H54 (cell line): ENCODE measurements around the gene UNC5C.

Experiments used
- DNase-seq: peaks from one replicate; pipeline ENCODE4 v3.0.0; 2011; ENCODE audit warnings: low spot score, mixed read lengths; ENCODE audit not compliant: insufficient read length
- FAIRE-seq: peaks from 3 replicates; lab custom pipeline; 2011; peaks lifted over from hg19 to GRCh38; lab: Jason Lieb, UNC
- POLR2A ChIP-seq: IDR thresholded peaks from 2 replicates; pipeline ENCODE4 v1.6.1; 2011; ENCODE audit warnings: low read depth, mild to moderate bottlenecking, low read length

The UNC5C gene

GRCh38 chr4:95317085-95317793 is 231.5 kb downstream of the UNC5C start:
- no peak for TF ChIP-seq POLR2A
- FAIRE-seq (no peak), DNase-seq (no peak)

GRCh38 chr4:95314573-95314972 is 234.2 kb downstream of the UNC5C start:
- DNase-seq, result no peak
- FAIRE-seq, result no peak
- TF ChIP-seq POLR2A, result no peak

- FAIRE-seq (no peak), DNase-seq (no peak)
- TF ChIP-seq POLR2A, result no peak
Measured at GRCh38 chr4:95304898-95305297, 243.9 kb downstream of the UNC5C start.

- no peak for TF ChIP-seq POLR2A
- FAIRE-seq (no peak), DNase-seq (no peak)
Measured at GRCh38 chr4:95300304-95300703, 248.5 kb downstream of the UNC5C start.

GRCh38 chr4:95296052-95296451 is 252.7 kb downstream of the UNC5C start:
- TF ChIP-seq POLR2A, result no peak
- FAIRE-seq (no peak), DNase-seq (no peak)

GRCh38 chr4:95295157-95295556 is 253.6 kb downstream of the UNC5C start:
- no peak for FAIRE-seq
- no peak for TF ChIP-seq POLR2A
- no peak for DNase-seq

- TF ChIP-seq POLR2A, result no peak
- FAIRE-seq (no peak), DNase-seq (no peak)
Measured at GRCh38 chr4:95294321-95294720, 254.5 kb downstream of the UNC5C start.

GRCh38 chr4:95293014-95293413 is 255.8 kb downstream of the UNC5C start:
- DNase-seq, result no peak
- no peak for TF ChIP-seq POLR2A
- no peak for FAIRE-seq

- no peak for DNase-seq
- TF ChIP-seq POLR2A, result no peak
- no peak for FAIRE-seq
Measured at GRCh38 chr4:95290702-95291101, 258.1 kb downstream of the UNC5C start.

GRCh38 chr4:95289028-95289634 is 259.6 kb downstream of the UNC5C start:
- DNase-seq, result no peak

GRCh38 chr4:95288552-95288951 is 260.2 kb downstream of the UNC5C start:
- FAIRE-seq (no peak), DNase-seq (no peak)
- TF ChIP-seq POLR2A, result no peak

More at GRCh38 chr4:95289028-95289634, 259.6 kb downstream of the UNC5C start:
- TF ChIP-seq POLR2A, result no peak
- no peak for FAIRE-seq

- no peak for FAIRE-seq
- no peak for DNase-seq
- no peak for TF ChIP-seq POLR2A
Measured at GRCh38 chr4:95285797-95286196, 263.0 kb downstream of the UNC5C start.

GRCh38 chr4:95284655-95285054 is 264.1 kb downstream of the UNC5C start:
- FAIRE-seq (no peak), DNase-seq (no peak)
- no peak for TF ChIP-seq POLR2A

- FAIRE-seq (no peak), DNase-seq (no peak)
- no peak for TF ChIP-seq POLR2A
Measured at GRCh38 chr4:95283320-95283719, 265.5 kb downstream of the UNC5C start.

GRCh38 chr4:95272797-95273196 is 276.0 kb downstream of the UNC5C start:
- no peak for DNase-seq

GRCh38 chr4:95272036-95272435 is 276.7 kb downstream of the UNC5C start:
- no peak for FAIRE-seq
- no peak for DNase-seq
- no peak for TF ChIP-seq POLR2A

More at GRCh38 chr4:95272797-95273196, 276.0 kb downstream of the UNC5C start:
- no peak for FAIRE-seq
- no peak for TF ChIP-seq POLR2A
